SK-N-MC (cell line): ENCODE measurements around the gene DCLRE1A.
A peak's percentile ranks its signal among the peaks of the same experiment; 100 is the strongest.

Source experiments
- DNase-seq: peaks from one replicate; pipeline ENCODE4 v3.0.0-alpha.2; 2011; ENCODE audit warnings: low read depth, low spot score
- H3K27ac ChIP-seq: fragments of 200-600 bp; sonication (generic); 2 replicates; pipeline ENCODE4 v1.5.1; 2016; ENCODE audit warnings: mixed run types
- H3K36me3 ChIP-seq: fragments of 200-600 bp; sonication (generic); 2 replicates; pipeline ENCODE4 v1.6.1; 2017; ENCODE audit warnings: antibody characterized with exemption, low read length, mixed read lengths; ENCODE audit not compliant: insufficient read depth
- H3K4me3 ChIP-seq: fragments of 200-600 bp; sonication (generic); 2 replicates; pipeline ENCODE4 v1.5.1; 2016
- H3K9ac ChIP-seq: fragments of 200-600 bp; sonication (generic); 2 replicates; pipeline ENCODE4 v1.8.0; 2017; ENCODE audit warnings: mixed run types, mixed read lengths; ENCODE audit not compliant: insufficient read length
- H3K9me3 ChIP-seq: fragments of 200-600 bp; sonication (generic); 2 replicates; pipeline ENCODE4 v1.6.1; 2017; ENCODE audit warnings: low read depth, mild to moderate bottlenecking, antibody characterized with exemption, low read length, moderate library complexity, mixed read lengths
- EZH2 ChIP-seq: fragments of 200-600 bp; sonication (generic); IDR thresholded peaks from one replicate; pipeline ENCODE4 v1.6.1; 2017; ENCODE audit warnings: antibody characterized with exemption
- FOXP2 ChIP-seq: optimal IDR thresholded peaks from 2 replicates; pipeline ENCODE3; 2011; ENCODE audit warnings: mild to moderate bottlenecking, moderate library complexity; ENCODE audit not compliant: insufficient read depth; ENCODE audit errors: extremely low read length, control extremely low read depth
- POLR2AphosphoS5 ChIP-seq: IDR thresholded peaks from 2 replicates; pipeline ENCODE4 v1.6.1; 2012; ENCODE audit warnings: mild to moderate bottlenecking, low read depth, low read length, borderline replicate concordance

Gene DCLRE1A

DNA sequence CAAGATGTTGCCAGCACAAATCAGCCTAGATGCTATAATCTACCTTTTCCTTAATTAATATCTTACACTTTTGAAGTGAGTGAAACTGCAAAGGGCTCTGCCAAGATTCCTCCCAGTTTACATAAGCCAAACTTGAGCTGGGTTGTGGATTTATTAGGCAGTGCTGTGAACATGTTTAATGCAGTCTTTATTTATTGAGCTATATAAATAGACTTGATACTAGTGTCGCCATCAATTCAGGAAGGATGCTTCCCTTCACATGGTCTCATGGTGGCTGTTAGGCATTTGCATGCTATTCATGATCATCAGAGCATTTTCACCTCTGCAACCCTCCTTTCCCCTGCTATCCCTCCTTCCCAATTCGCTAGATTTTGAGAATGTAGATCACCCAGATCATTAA is 62.2 kb downstream of the DCLRE1A start:
- TF ChIP-seq EZH2 (no peak), FOXP2 (no peak), POLR2AphosphoS5 (no peak)
- H3K9ac ChIP-seq, result no peak overlapping the region

DNA sequence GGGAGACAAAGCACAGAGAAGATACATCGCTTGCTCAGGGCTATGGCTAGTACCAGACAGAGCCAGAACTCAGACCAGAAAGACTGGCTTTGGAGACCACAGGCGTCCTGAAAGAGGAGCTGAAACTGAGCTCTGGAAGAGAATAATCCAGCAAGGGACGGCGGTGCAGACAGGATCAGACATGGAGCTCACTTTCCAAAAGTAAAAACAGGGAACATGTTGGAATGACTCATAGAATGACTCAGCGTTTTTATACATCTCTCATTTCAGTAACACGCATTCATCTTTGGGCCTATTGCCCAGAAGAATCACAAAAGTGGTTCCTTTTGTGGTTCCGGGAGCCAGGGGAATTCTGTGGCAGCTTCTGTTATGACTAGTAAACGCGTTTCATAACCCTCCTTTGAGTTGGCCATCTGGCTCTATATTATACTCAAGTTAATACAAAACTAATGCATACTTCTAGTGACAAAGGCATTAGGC is 65.2 kb downstream of the DCLRE1A start:
- no peak overlapping the region for H3K9ac ChIP-seq
- H3K4me3 ChIP-seq, result no peak overlapping the region
- no peaks in the 10 kb centered on the region for H3K36me3 ChIP-seq
- no peak for DNase-seq
- no peak for TF ChIP-seq POLR2AphosphoS5
- no peak for TF ChIP-seq FOXP2
- TF ChIP-seq EZH2, result no peak
- H3K9me3 ChIP-seq, result no peaks in the 10 kb centered on the region
- peak overlapping the region; percentile 42; the same call in 1 of the 2 replicates for H3K27ac ChIP-seq

More for the DNA sequence above, 62.2 kb downstream of the DCLRE1A start:
- Histone ChIP-seq H3K9me3 (no peaks in the 10 kb centered on the region), H3K4me3 (no peak overlapping the region), H3K27ac (no peak overlapping the region), H3K36me3 (no peaks in the 10 kb centered on the region)
- no peak for DNase-seq
